Endothelial cell of umbilical vein (primary cell): ENCODE results near the gene TMEM138. TPM values are rescaled to one million over a fixed set of nuclear protein-coding genes. Genes with fewer than 3 reads are reported as not detected.

Experiments used
- BruUV-seq: library from RNA; stranded (reverse); fragments of 400-500 nt; replicated peaks from 2 replicates; lab custom pipeline; 2021; lab: Mats Ljungman, UMichigan
- CTCF ChIA-PET: fragments of 300-600, 350-600 bp; sonication (Branson Sonifier 250); formaldehyde crosslinking; loops from one replicate; lab custom pipeline; 2021; ENCODE audit warnings: antibody characterized with exemption, inconsistent platforms; lab: Charles Lee
- POLR2A ChIA-PET: fragments of 300-600, 350-600 bp; sonication (Branson Sonifier 250); formaldehyde crosslinking; loops from one replicate; lab custom pipeline; 2021; ENCODE audit warnings: antibody characterized with exemption, inconsistent platforms; lab: Charles Lee
- DNase-seq: peaks from one replicate; pipeline ENCODE4 v3.0.0-alpha.2; 2011; ENCODE audit warnings: low read depth, low spot score
- FAIRE-seq: peaks from 2 replicates; lab custom pipeline; 2011; peaks lifted over from hg19 to GRCh38; lab: Jason Lieb, UNC
- H2AFZ ChIP-seq: 2 replicates; pipeline ENCODE4 v1.6.0; 2012; ENCODE audit warnings: low read depth, low read length, control low read depth, inconsistent platforms
- H3K27ac ChIP-seq: 2 replicates; pipeline ENCODE4 v1.5.1; 2011; ENCODE audit warnings: low read depth, mild to moderate bottlenecking, control low read depth, low read length, moderate library complexity; ENCODE audit not compliant: insufficient read depth
- H3K27me3 ChIP-seq, 2 experiments: 2 replicates each; pipeline versions ENCODE4 v1.6.0 to v1.6.1; 2011; ENCODE audit warnings: low read length in 2 of 2, mixed read lengths in 1 of 2; ENCODE audit not compliant: control insufficient read depth in 2 of 2, insufficient read depth in 2 of 2
- H3K36me3 ChIP-seq, 2 experiments: 2 replicates in 1 of 2; 3 replicates in 1 of 2; pipeline ENCODE4 v1.5.1; 2011; ENCODE audit warnings: low read length in 2 of 2, mild to moderate bottlenecking in 1 of 2, moderate library complexity in 1 of 2; ENCODE audit not compliant: control insufficient read depth in 2 of 2, insufficient read depth in 2 of 2; ENCODE audit errors: extremely low read depth in 1 of 2
- H3K4me1 ChIP-seq: 3 replicates; pipeline ENCODE4 v1.5.1; 2011; ENCODE audit warnings: mild to moderate bottlenecking, low read length; ENCODE audit not compliant: control insufficient read depth, insufficient read depth; ENCODE audit errors: extremely low read depth
- H3K4me2 ChIP-seq: 2 replicates; pipeline ENCODE4 v1.6.1; 2011; ENCODE audit warnings: low read length, control low read depth, mixed read lengths; ENCODE audit not compliant: insufficient read depth
- H3K4me3 ChIP-seq, 3 experiments: fragments of 200-600 bp in 1 of 3; sonication (generic), shearing (Covaris generic) in 1 of 3; replicated peaks in 1 of 3; 2 replicates each; pipeline ENCODE4 v1.5.1; 2011 to 2016; ENCODE audit warnings: control low read depth in 3 of 3, low read length in 3 of 3, mild to moderate bottlenecking in 2 of 3, inconsistent platforms in 1 of 3, low read depth in 1 of 3, moderate library complexity in 1 of 3; ENCODE audit not compliant: insufficient read depth in 1 of 3
- H3K79me2 ChIP-seq: 2 replicates; pipeline ENCODE4 v1.6.0; 2012; ENCODE audit warnings: low read length, inconsistent platforms; ENCODE audit not compliant: control insufficient read depth, insufficient read depth
- H3K9ac ChIP-seq: replicated peaks from 2 replicates; pipeline ENCODE3; 2011; ENCODE audit warnings: low read length, control low read depth; ENCODE audit not compliant: insufficient read depth; ENCODE audit errors: extremely low read depth
- H3K9me1 ChIP-seq: replicated peaks from 3 replicates; pipeline ENCODE4 v1.6.0; 2011; ENCODE audit warnings: mild to moderate bottlenecking, low read length; ENCODE audit not compliant: control insufficient read depth, insufficient read depth; ENCODE audit errors: extremely low read depth
- H3K9me3 ChIP-seq: replicated peaks from 2 replicates; pipeline ENCODE4 v1.5.1; 2012; ENCODE audit warnings: low read length, inconsistent platforms; ENCODE audit not compliant: control insufficient read depth, insufficient read depth
- H4K20me1 ChIP-seq: replicated peaks from 2 replicates; pipeline ENCODE3; 2011; ENCODE audit warnings: mild to moderate bottlenecking, low read length; ENCODE audit not compliant: control insufficient read depth, insufficient read depth; ENCODE audit errors: extremely low read depth
- EZH2 ChIP-seq: IDR thresholded peaks from 2 replicates; pipeline ENCODE4 v1.6.1; 2012; ENCODE audit warnings: borderline replicate concordance, low read depth, mild to moderate bottlenecking, moderate library complexity, low read length, inconsistent platforms; ENCODE audit not compliant: severe bottlenecking
- FOS ChIP-seq: IDR thresholded peaks from 2 replicates; pipeline ENCODE4 v1.6.1; 2011; ENCODE audit warnings: mild to moderate bottlenecking, low read length, moderate library complexity, borderline replicate concordance; ENCODE audit not compliant: insufficient read depth
- GATA2 ChIP-seq: IDR thresholded peaks from 2 replicates; pipeline ENCODE4 v1.7.0; 2011; ENCODE audit warnings: low read depth, mild to moderate bottlenecking, moderate library complexity, mixed read lengths, low read length; ENCODE audit not compliant: insufficient read length, insufficient read depth
- JUN ChIP-seq: IDR thresholded peaks from 2 replicates; pipeline ENCODE4 v1.6.1; 2011; ENCODE audit warnings: borderline replicate concordance, low read depth; ENCODE audit not compliant: insufficient read length, insufficient read depth
- MAX ChIP-seq: IDR thresholded peaks from 2 replicates; pipeline ENCODE4 v1.6.1; 2011; ENCODE audit not compliant: insufficient read depth, insufficient read length
- MYC ChIP-seq: IDR thresholded peaks from one replicate; pipeline ENCODE4 v1.6.1; 2011; ENCODE audit warnings: mild to moderate bottlenecking, low read depth, low read length
- POLR2A ChIP-seq: IDR thresholded peaks from 2 replicates; pipeline ENCODE4 v1.6.1; 2012; ENCODE audit warnings: low read depth, mild to moderate bottlenecking, control low read depth, low read length
- POLR2AphosphoS5 ChIP-seq: IDR thresholded peaks from 2 replicates; pipeline ENCODE4 v1.6.1; 2012; ENCODE audit warnings: low read depth, mild to moderate bottlenecking, control low read depth, low read length, moderate library complexity; ENCODE audit not compliant: insufficient read depth
- dilution Hi-C: fragments of 300-500 bp; cut with MboI; formaldehyde crosslinking; loops from one replicate; pipeline ENCODE4 v1.15.0; 2019; ENCODE audit warnings: low sequenced_read_pairs; ENCODE audit not compliant: extremely low pct_ligation_motif_present
- intact Hi-C: fragments of 100-400 bp; cut with micrococcal nuclease; formaldehyde crosslinking; loops from one replicate; pipeline ENCODE4 v1.10.0; 2022
- polyA plus RNA-seq, 4 experiments: library from polyadenylated mRNA; depleted of rRNA in 3 of 4; stranded (reverse) in 3 of 4; unstranded in 1 of 4; fragments of >200 nt; gene quantifications; 2 replicates each; pipeline versions ENCODE4 v1.2.1 to v1.2.3, GENCODE V29; 2011 to 2012; ENCODE audit warnings: missing spikeins in 1 of 4
- total RNA-seq: library from RNA; stranded (reverse); gene quantifications from 2 replicates; pipeline ENCODE4 v1.2.3, GENCODE V29; 2021
- TF ChIP-seq, protein P1 (sequence below), 2 donors: IDR thresholded peaks; 1 replicate in 1 of 2; 2 replicates in 1 of 2; pipeline ENCODE4 v1.5.1; 2011; ENCODE audit warnings: low read length in 2 of 2, mild to moderate bottlenecking in 2 of 2, moderate library complexity in 2 of 2, control low read depth in 1 of 2, inconsistent platforms in 1 of 2, low read depth in 1 of 2; ENCODE audit not compliant: insufficient read depth in 1 of 2; ENCODE audit errors: extremely low read depth in 1 of 2

Gene TMEM138
- total and polyA plus RNA-seq, 2 donors (not counting 3 experiments of a cell fraction or from before 2014, with no cell fraction given), result 37.9 to 60.0 TPM

- DNase-seq (no peak), FAIRE-seq (no peak)
- TF ChIP-seq POLR2AphosphoS5 (no peak), MYC (no peak), EZH2 (no peak), POLR2A (no peak), MAX (no peak), JUN (no peak), GATA2 (no peak), FOS (no peak)
- TF ChIP-seq, protein P1, sequence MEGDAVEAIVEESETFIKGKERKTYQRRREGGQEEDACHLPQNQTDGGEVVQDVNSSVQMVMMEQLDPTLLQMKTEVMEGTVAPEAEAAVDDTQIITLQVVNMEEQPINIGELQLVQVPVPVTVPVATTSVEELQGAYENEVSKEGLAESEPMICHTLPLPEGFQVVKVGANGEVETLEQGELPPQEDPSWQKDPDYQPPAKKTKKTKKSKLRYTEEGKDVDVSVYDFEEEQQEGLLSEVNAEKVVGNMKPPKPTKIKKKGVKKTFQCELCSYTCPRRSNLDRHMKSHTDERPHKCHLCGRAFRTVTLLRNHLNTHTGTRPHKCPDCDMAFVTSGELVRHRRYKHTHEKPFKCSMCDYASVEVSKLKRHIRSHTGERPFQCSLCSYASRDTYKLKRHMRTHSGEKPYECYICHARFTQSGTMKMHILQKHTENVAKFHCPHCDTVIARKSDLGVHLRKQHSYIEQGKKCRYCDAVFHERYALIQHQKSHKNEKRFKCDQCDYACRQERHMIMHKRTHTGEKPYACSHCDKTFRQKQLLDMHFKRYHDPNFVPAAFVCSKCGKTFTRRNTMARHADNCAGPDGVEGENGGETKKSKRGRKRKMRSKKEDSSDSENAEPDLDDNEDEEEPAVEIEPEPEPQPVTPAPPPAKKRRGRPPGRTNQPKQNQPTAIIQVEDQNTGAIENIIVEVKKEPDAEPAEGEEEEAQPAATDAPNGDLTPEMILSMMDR (IDR thresholded peaks at IDR 0.05; ENCODE audit: extremely low read depth in 1 of 2, insufficient read depth in 1 of 2, low read depth in 1 of 2, low read length in 2 of 2), result no peak
- H3K27me3 ChIP-seq, result no peaks in the 10 kb centered on the region
- POLR2A ChIA-PET, result interaction anchor here (2.6 kb wide), 1 partner anchor 27 kb away, joined by 8 read pairs; the partner anchor contains the start of genes CYB561A3 and TMEM138
- H4K20me1 ChIP-seq, result no peaks in the 10 kb centered on the region
- intact Hi-C loops (loop anchor here (10.0 kb wide), 1 partner anchor 80 kb away; no protein-coding TSS in a partner anchor), dilution Hi-C loops (no loop called here)
- H3K27ac ChIP-seq, result no peak overlapping the region
- H3K9me3 ChIP-seq, result no peaks in the 10 kb centered on the region
- H3K4me2 ChIP-seq, result no peak overlapping the region
- H3K4me3 ChIP-seq, result no peak overlapping the region
- peaks cover 10% of the 10 kb centered on the region for H3K4me1 ChIP-seq
- no peak overlapping the region for H3K9ac ChIP-seq
- no peaks in the 10 kb centered on the region for H3K9me1 ChIP-seq
- CTCF ChIA-PET, result interaction anchor here (1.0 to 8.0 kb wide), 7 partner anchors 14 to 100 kb away, joined by 3 to 345 read pairs (median 8); partner anchors contain the start of gene TMEM216
- no TSS peak for BruUV-seq
- peaks cover 32% of the 10 kb centered on the region for H3K79me2 ChIP-seq
- H3K36me3 ChIP-seq, result peaks cover 0 to 3% of the 10 kb centered on the region in 2 experiments
- peak overlapping the region; percentile 26 for H2AFZ ChIP-seq
These were observed 27.5 kb upstream of the TMEM138 start for GRCh38 chr11:61334434-61335354.
